ENCODE results near the gene ZNF33B. TPM values are rescaled to one million over a fixed set of nuclear protein-coding genes. Genes with fewer than 3 reads are reported as not detected.
"Not testable (repeated sequence)": the region's sequence is repeated elsewhere in the genome, so short reads cannot be mapped to it uniquely, and the experiment has no call there.

Gene ZNF33B
- total RNA-seq, 1 donor from 2014 or later, result 53.1 TPM

- DNase-seq (ENCODE audit: low spot score), result no peak
These were observed 23.0 kb downstream of the ZNF33B start for GRCh38 chr10:42615419-42615818.

GRCh38 chr10:42609872-42610271, 28.5 kb downstream of the ZNF33B start:
- no peak for DNase-seq (ENCODE audit: low spot score)

GRCh38 chr10:42598249-42598873, 40.0 kb downstream of the ZNF33B start:
- no peak for DNase-seq (ENCODE audit: low spot score)

- DNase-seq (ENCODE audit: low spot score), result no peak
These were observed 42.2 kb downstream of the ZNF33B start for GRCh38 chr10:42596196-42596595.

GRCh38 chr10:42594246-42594650, 44.1 kb downstream of the ZNF33B start:
- no peak for DNase-seq (ENCODE audit: low spot score)

GRCh38 chr10:42593284-42593683, 45.1 kb downstream of the ZNF33B start:
- no peak for DNase-seq (ENCODE audit: low spot score)

GRCh38 chr10:42583828-42584227, 54.5 kb downstream of the ZNF33B start:
- no peak for DNase-seq (ENCODE audit: low spot score)

- no peak for DNase-seq (ENCODE audit: low spot score)
These were observed 60.4 kb downstream of the ZNF33B start for GRCh38 chr10:42578019-42578418.

GRCh38 chr10:42576338-42576737, 62.0 kb downstream of the ZNF33B start:
- no peak for DNase-seq (ENCODE audit: low spot score)

- no peak for DNase-seq (ENCODE audit: low spot score)
These were observed 64.0 kb downstream of the ZNF33B start for GRCh38 chr10:42574336-42574735.

- no peak for DNase-seq (ENCODE audit: low spot score)
These were observed 81.4 kb downstream of the ZNF33B start for GRCh38 chr10:42556931-42557330.

GRCh38 chr10:42553576-42553975, 84.8 kb downstream of the ZNF33B start:
- DNase-seq (ENCODE audit: low spot score), result not testable (repeated sequence)

GRCh38 chr10:42553064-42553407, 85.3 kb downstream of the ZNF33B start:
- no peak for DNase-seq (ENCODE audit: low spot score)

- peak; percentile 96 for DNase-seq (ENCODE audit: low spot score)
These were observed 85.9 kb downstream of the ZNF33B start for GRCh38 chr10:42552188-42553063.

- no peak for DNase-seq (ENCODE audit: low spot score)
These were observed 86.7 kb downstream of the ZNF33B start for GRCh38 chr10:42551582-42552187.

GRCh38 chr10:42549851-42550250, 88.5 kb downstream of the ZNF33B start:
- no peak for DNase-seq (ENCODE audit: low spot score)

- DNase-seq (ENCODE audit: low spot score), result no peak
These were observed 90.1 kb downstream of the ZNF33B start for GRCh38 chr10:42548254-42548653.

- DNase-seq (ENCODE audit: low spot score), result no peak
These were observed 93.4 kb downstream of the ZNF33B start for GRCh38 chr10:42544945-42545344.

- no peak for DNase-seq (ENCODE audit: low spot score)
These were observed 94.5 kb downstream of the ZNF33B start for GRCh38 chr10:42543840-42544372.

All from ureter (tissue), 1 donor.